SK-N-SH (cell line): ENCODE measurements around the gene PHF21A. TPM values are rescaled to one million over a fixed set of nuclear protein-coding genes. Genes with fewer than 3 reads are reported as not detected.

Source experiments
- CTCF ChIA-PET: fragments of 300-600, 350-600 bp; formaldehyde crosslinking; extraction: SDS; loops from one replicate; lab custom pipeline; 2021; lab: Yijun Ruan, JAX
- POLR2A ChIA-PET: fragments of 350-600 bp; sonication (Branson Sonifier 250); formaldehyde crosslinking; extraction: SDS; loops from one replicate; lab custom pipeline; 2020; ENCODE audit warnings: antibody characterized with exemption, inconsistent platforms; lab: Yijun Ruan, JAX
- DNase-seq: peaks from one replicate; pipeline ENCODE4 v3.0.0; 2012
- H2AFZ ChIP-seq: fragments of 200-600 bp; sonication (generic); 2 replicates; pipeline ENCODE4 v1.8.1; 2016; ENCODE audit warnings: antibody characterized with exemption, mild to moderate bottlenecking, low read depth
- H3F3A ChIP-seq: fragments of 200-600 bp; sonication (generic); replicated peaks from 2 replicates; pipeline ENCODE3; 2016; ENCODE audit warnings: antibody characterized with exemption, mild to moderate bottlenecking; ENCODE audit not compliant: insufficient read depth
- H3K27ac ChIP-seq, 2 experiments: fragments of 200-500 bp in 1 of 2; fragments of 200-600 bp in 1 of 2; sonication (Bioruptor generic) in 1 of 2; sonication (generic), shearing (Covaris generic) in 1 of 2; 2 replicates each; pipeline versions ENCODE4 v1.5.1 to v1.6.1; 2014 to 2016; ENCODE audit warnings: low read depth in 2 of 2, inconsistent platforms in 1 of 2, low read length in 1 of 2, mild to moderate bottlenecking in 1 of 2, mixed read lengths in 1 of 2
- H3K27me3 ChIP-seq: fragments of 200-600 bp; sonication (generic), shearing (Covaris generic); 2 replicates; pipeline ENCODE4 v1.6.1; 2016; ENCODE audit warnings: mixed run types; ENCODE audit not compliant: insufficient read depth
- H3K36me3 ChIP-seq, 2 experiments: fragments of 200-500 bp in 1 of 2; fragments of 200-600 bp in 1 of 2; sonication (Bioruptor generic) in 1 of 2; sonication (generic) in 1 of 2; replicated peaks in 1 of 2; 2 replicates each; pipeline versions ENCODE3 to v1.5.1; 2014 to 2016; ENCODE audit warnings: low read length in 1 of 2, mild to moderate bottlenecking in 1 of 2; ENCODE audit not compliant: insufficient read depth in 2 of 2, control insufficient read depth in 1 of 2
- H3K4me1 ChIP-seq, 2 experiments: fragments of 200-500 bp in 1 of 2; fragments of 200-600 bp in 1 of 2; sonication (Bioruptor generic) in 1 of 2; sonication (generic), shearing (Covaris generic) in 1 of 2; 2 replicates each; pipeline versions ENCODE4 v1.5.1 to v1.6.1; 2014 to 2016; ENCODE audit warnings: low read depth in 1 of 2, low read length in 1 of 2, mixed run types in 1 of 2; ENCODE audit not compliant: insufficient read depth in 2 of 2, control insufficient read depth in 1 of 2
- H3K4me2 ChIP-seq: fragments of 200-600 bp; sonication (generic), shearing (Covaris generic); 2 replicates; pipeline ENCODE4 v1.6.1; 2017; ENCODE audit warnings: mixed run types
- H3K4me3 ChIP-seq, 2 experiments: fragments of 200-500 bp in 1 of 2; fragments of 200-600 bp in 1 of 2; sonication (Bioruptor generic) in 1 of 2; sonication (generic), shearing (Covaris generic) in 1 of 2; 2 replicates each; pipeline versions ENCODE4 v1.5.1 to v1.8.1; 2014 to 2016; ENCODE audit warnings: low read depth in 2 of 2, inconsistent platforms in 1 of 2, low read length in 1 of 2, mild to moderate bottlenecking in 1 of 2, mixed read lengths in 1 of 2, moderate library complexity in 1 of 2
- H3K79me2 ChIP-seq: fragments of 200-600 bp; sonication (generic); 2 replicates; pipeline ENCODE4 v1.8.1; 2017; ENCODE audit warnings: mild to moderate bottlenecking; ENCODE audit not compliant: insufficient read depth
- H3K9ac ChIP-seq: fragments of 200-600 bp; sonication (generic); 2 replicates; pipeline ENCODE4 v1.6.1; 2017; ENCODE audit warnings: mixed run types
- H3K9me2 ChIP-seq: fragments of 200-600 bp; sonication (generic); 2 replicates; pipeline ENCODE4 v1.6.1; 2017; ENCODE audit warnings: mixed run types
- H3K9me3 ChIP-seq: fragments of 200-600 bp; sonication (generic); 2 replicates; pipeline ENCODE4 v1.6.1; 2017; ENCODE audit warnings: mixed run types, mild to moderate bottlenecking, moderate library complexity
- H4K20me1 ChIP-seq: fragments of 200-600 bp; sonication (generic); 2 replicates; pipeline ENCODE4 v1.6.1; 2017; ENCODE audit warnings: mild to moderate bottlenecking, mixed run types; ENCODE audit not compliant: insufficient read depth
- CHD2 ChIP-seq: fragments of 150-350 bp; IDR thresholded peaks from 2 replicates; pipeline ENCODE4 v1.6.1; 2018; ENCODE audit warnings: low read length; ENCODE audit not compliant: partially characterized antibody
- GATA2 ChIP-seq: sonication (generic); formaldehyde crosslinking; IDR thresholded peaks from 2 replicates; pipeline ENCODE4 v1.5.0; 2020; ENCODE audit warnings: mild to moderate bottlenecking, missing genetic modification reagents
- IRF3 ChIP-seq: fragments of 150-350 bp; IDR thresholded peaks from 2 replicates; pipeline ENCODE4 v1.6.1; 2016; ENCODE audit warnings: mild to moderate bottlenecking, low read depth, low read length
- MAX ChIP-seq: IDR thresholded peaks from 2 replicates; pipeline ENCODE4 v1.4.0; 2012; ENCODE audit warnings: low read depth
- NFIC ChIP-seq: IDR thresholded peaks from 2 replicates; pipeline ENCODE4 v1.4.0; 2012; ENCODE audit warnings: borderline replicate concordance
- NRF1 ChIP-seq: IDR thresholded peaks from 2 replicates; pipeline ENCODE4 v1.6.1; 2012; ENCODE audit warnings: low read depth, mild to moderate bottlenecking, low read length
- RAD21 ChIP-seq: IDR thresholded peaks from 2 replicates; pipeline ENCODE4 v1.6.1; 2012; ENCODE audit warnings: mild to moderate bottlenecking, low read length
- RCOR1 ChIP-seq: fragments of 150-350 bp; IDR thresholded peaks from 2 replicates; pipeline ENCODE4 v1.6.1; 2017; ENCODE audit warnings: antibody characterized with exemption, low read length
- REST ChIP-seq: IDR thresholded peaks from 2 replicates; pipeline ENCODE4 v1.6.1; 2012; ENCODE audit warnings: mild to moderate bottlenecking, low read depth, low read length, moderate library complexity
- RFX5 ChIP-seq: IDR thresholded peaks from 2 replicates; pipeline ENCODE4 v1.6.1; 2012; ENCODE audit warnings: mild to moderate bottlenecking, improper control_type of control experiment, low read length
- RXRA ChIP-seq: IDR thresholded peaks from 2 replicates; pipeline ENCODE4 v1.4.0; 2012; ENCODE audit warnings: low read depth, mild to moderate bottlenecking, borderline replicate concordance
- SIN3A ChIP-seq: IDR thresholded peaks from 2 replicates; pipeline ENCODE4 v1.6.1; 2012; ENCODE audit warnings: low read depth, mild to moderate bottlenecking, low read length, moderate library complexity, borderline replicate concordance
- TAF1 ChIP-seq: IDR thresholded peaks from 2 replicates; pipeline ENCODE4 v1.6.1; 2012; ENCODE audit warnings: low read depth, mild to moderate bottlenecking, low read length, moderate library complexity, borderline replicate concordance
- TCF12 ChIP-seq: IDR thresholded peaks from 2 replicates; pipeline ENCODE4 v1.4.0; 2012
- USF1 ChIP-seq: IDR thresholded peaks from 2 replicates; pipeline ENCODE4 v1.4.0; 2012; ENCODE audit warnings: low read depth, borderline replicate concordance
- WGBS: methylation state at CpG from one replicate; pipeline ENCODE4 v1.1.6; 2017; ENCODE audit warnings: low lambda C conversion rate; 5-methylcytosine and 5-hydroxymethylcytosine counted together
- polyA plus RNA-seq, 3 experiments: library from polyadenylated mRNA; depleted of rRNA; stranded (reverse); fragments of >200 nt; gene quantifications; 2 replicates each; pipeline ENCODE4 v1.2.3, GENCODE V29; 2012

The PHF21A gene
- polyA plus RNA-seq, 1 of the 3 experiments (the other 2 are of a cell fraction), result 18.8 TPM

GRCh38 chr11:45894555-45895247 is 226.6 kb downstream of the PHF21A start:
- Histone ChIP-seq H3K9me2 (no peaks in the 10 kb centered on the region), H3K9ac (no peak overlapping the region), H3K4me3 (no peak overlapping the region), H3K36me3 (no peaks in the 10 kb centered on the region), H3F3A (no peaks in the 10 kb centered on the region), H3K27ac (no peak overlapping the region; a peak in 1 of 4 replicates), H3K4me1 (peaks cover 6 to 32% of the 10 kb centered on the region in 2 experiments; a peak in 2 of 4 replicates), H3K9me3 (no peaks in the 10 kb centered on the region), H2AFZ (no peak overlapping the region), H3K27me3 (no peaks in the 10 kb centered on the region), H3K79me2 (no peaks in the 10 kb centered on the region), H3K4me2 (no peak overlapping the region), H4K20me1 (no peaks in the 10 kb centered on the region)
- DNase-seq, result peak; percentile 14
- POLR2A ChIA-PET, result no interaction called here
- TF ChIP-seq GATA2 (CRISPR knock-in tag), result no peak
- TF ChIP-seq USF1, result no peak
- TF ChIP-seq RAD21, result no peak
- TF ChIP-seq IRF3, result no peak
- no peak for TF ChIP-seq TCF12
- no peak for TF ChIP-seq SIN3A
- no peak for TF ChIP-seq NRF1
- no peak for TF ChIP-seq RFX5
- no peak for TF ChIP-seq CHD2
- CTCF ChIA-PET, result interaction anchor here (1.0 to 4.6 kb wide), 4 partner anchors 14 to 70 kb away, joined by 3 to 20 read pairs (median 8); no protein-coding TSS in a partner anchor
- WGBS, result 67% methylated on average over 2 of the region's 6 CpGs

GRCh38 chr11:45892856-45893255 is 228.4 kb downstream of the PHF21A start:
- H2AFZ ChIP-seq, result no peak overlapping the region
- no peaks in the 10 kb centered on the region for H3K9me3 ChIP-seq
- peak; percentile 2 for DNase-seq
- H3K27ac ChIP-seq, result no peak overlapping the region
- 60% methylated on average over 4 of the region's 5 CpGs for WGBS
- H3K4me3 ChIP-seq, result no peak overlapping the region
- H3K4me2 ChIP-seq, result no peak overlapping the region
- H3K36me3 ChIP-seq, result no peaks in the 10 kb centered on the region
- POLR2A ChIA-PET, result no interaction called here
- no peak overlapping the region for H3K9ac ChIP-seq
- H3K9me2 ChIP-seq, result no peaks in the 10 kb centered on the region
- CTCF ChIA-PET, result interaction anchor here (1.8 kb wide), 1 partner anchor 20 kb away, joined by 10 read pairs; no protein-coding TSS in a partner anchor
- no peaks in the 10 kb centered on the region for H4K20me1 ChIP-seq
- no peak for TF ChIP-seq NFIC
- TF ChIP-seq TAF1, result no peak
- no peak for TF ChIP-seq RXRA
- no peak for TF ChIP-seq MAX
- no peak for TF ChIP-seq REST
- TF ChIP-seq RCOR1, result no peak
- TF ChIP-seq TCF12, result no peak
- H3K4me1 ChIP-seq, result peaks cover 0 to 19% of the 10 kb centered on the region in 2 experiments; a peak in 1 of 4 replicates
- no peaks in the 10 kb centered on the region for H3K79me2 ChIP-seq
- H3K27me3 ChIP-seq, result no peaks in the 10 kb centered on the region
- no peaks in the 10 kb centered on the region for H3F3A ChIP-seq
